Calu3 (cell line): Measurements from ENCODE around the gene CROCC2. TPM values are rescaled to one million over a fixed set of nuclear protein-coding genes. Genes with fewer than 3 reads are reported as not detected.

Experiments
- BruUV-seq: library from RNA; stranded (reverse); fragments of 400-500 nt; replicated peaks from 2 replicates; lab custom pipeline; 2021; lab: Mats Ljungman, UMichigan
- CTCF ChIA-PET: fragments of 300-600 bp; sonication (Branson Sonifier 250); formaldehyde crosslinking; loops from one replicate; lab custom pipeline; 2022; ENCODE audit warnings: antibody characterized with exemption; lab: Charles Lee
- DNase-seq: peaks from one replicate; pipeline ENCODE4 v3.0.0; 2022
- H3K27ac Mint-ChIP-seq: one replicate; pipeline ENCODE4 v1.8.0; 2022; ENCODE audit warnings: mixed read lengths; ENCODE audit not compliant: unreplicated experiment
- H3K27me3 Mint-ChIP-seq: one replicate; pipeline ENCODE4 v1.8.0; 2022; ENCODE audit warnings: mixed read lengths; ENCODE audit not compliant: unreplicated experiment
- H3K36me3 Mint-ChIP-seq: one replicate; pipeline ENCODE4 v1.8.0; 2022; ENCODE audit warnings: mild to moderate bottlenecking, moderate library complexity, mixed read lengths; ENCODE audit not compliant: insufficient read depth, unreplicated experiment
- H3K4me1 Mint-ChIP-seq: one replicate; pipeline ENCODE4 v1.8.0; 2022; ENCODE audit warnings: mild to moderate bottlenecking, low read depth, mixed read lengths; ENCODE audit not compliant: unreplicated experiment
- H3K4me3 Mint-ChIP-seq: one replicate; pipeline ENCODE4 v1.8.0; 2022; ENCODE audit warnings: mild to moderate bottlenecking, low read depth, moderate library complexity, mixed read lengths; ENCODE audit not compliant: unreplicated experiment
- H3K9me3 Mint-ChIP-seq: one replicate; pipeline ENCODE4 v1.8.0; 2022; ENCODE audit warnings: low read depth, mixed read lengths; ENCODE audit not compliant: unreplicated experiment
- intact Hi-C: fragments of 100-400 bp; cut with micrococcal nuclease; formaldehyde crosslinking; loops from one replicate; pipeline ENCODE4 v1.10.0; 2022; ENCODE audit not compliant: unreplicated experiment
- total RNA-seq: library from RNA; stranded (reverse); gene quantifications from 2 replicates; pipeline ENCODE4 v1.2.3, GENCODE V29; 2022
- TF ChIP-seq, protein P1 (sequence below): fragments of 200-600 bp; IDR thresholded peaks from one replicate; pipeline ENCODE4 v1.8.0; 2022; ENCODE audit warnings: antibody characterized with exemption; ENCODE audit not compliant: unreplicated experiment

CROCC2 gene
- total RNA-seq, 1 experiment from 2014 or later: not detected

DNA sequence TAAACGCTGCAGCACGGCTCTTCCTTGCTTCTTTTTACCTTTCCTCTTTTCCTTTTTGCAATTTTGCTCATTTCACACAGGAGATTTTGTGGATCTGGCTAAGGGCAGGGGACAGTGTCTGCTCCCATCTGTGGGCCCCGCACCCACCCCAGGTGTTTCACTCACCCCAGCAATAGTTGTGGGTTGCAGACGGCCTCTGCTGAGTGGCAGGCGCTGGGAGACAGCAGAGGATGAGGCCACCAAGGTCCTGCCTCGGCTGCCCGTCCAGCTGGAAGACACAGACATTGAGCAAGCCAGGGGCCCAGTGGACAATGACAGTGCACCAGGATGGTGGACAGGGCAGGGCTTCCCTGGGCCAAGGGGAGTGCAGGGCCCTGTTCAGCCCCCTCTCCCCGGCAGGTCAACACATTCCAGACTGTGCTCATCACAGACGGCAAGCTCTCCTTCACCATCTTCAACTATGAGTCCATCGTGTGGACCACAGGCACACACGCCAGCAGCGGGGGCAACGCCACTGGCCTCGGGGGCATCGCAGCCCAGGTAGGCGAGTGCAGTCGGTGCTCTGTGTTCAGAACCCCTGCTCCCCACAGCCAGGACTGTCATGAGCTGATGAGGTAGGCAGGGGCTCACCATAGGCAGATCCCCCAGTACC lies 127.3 kb downstream of the CROCC2 start:
- no peaks in the 10 kb centered on the region for H3K9me3 Mint-ChIP-seq
- intact Hi-C loops: no loop called here
- no peak for DNase-seq
- H3K4me1 Mint-ChIP-seq: no peaks in the 10 kb centered on the region
- H3K27ac Mint-ChIP-seq: no peak overlapping the region
- TF ChIP-seq, protein P1, sequence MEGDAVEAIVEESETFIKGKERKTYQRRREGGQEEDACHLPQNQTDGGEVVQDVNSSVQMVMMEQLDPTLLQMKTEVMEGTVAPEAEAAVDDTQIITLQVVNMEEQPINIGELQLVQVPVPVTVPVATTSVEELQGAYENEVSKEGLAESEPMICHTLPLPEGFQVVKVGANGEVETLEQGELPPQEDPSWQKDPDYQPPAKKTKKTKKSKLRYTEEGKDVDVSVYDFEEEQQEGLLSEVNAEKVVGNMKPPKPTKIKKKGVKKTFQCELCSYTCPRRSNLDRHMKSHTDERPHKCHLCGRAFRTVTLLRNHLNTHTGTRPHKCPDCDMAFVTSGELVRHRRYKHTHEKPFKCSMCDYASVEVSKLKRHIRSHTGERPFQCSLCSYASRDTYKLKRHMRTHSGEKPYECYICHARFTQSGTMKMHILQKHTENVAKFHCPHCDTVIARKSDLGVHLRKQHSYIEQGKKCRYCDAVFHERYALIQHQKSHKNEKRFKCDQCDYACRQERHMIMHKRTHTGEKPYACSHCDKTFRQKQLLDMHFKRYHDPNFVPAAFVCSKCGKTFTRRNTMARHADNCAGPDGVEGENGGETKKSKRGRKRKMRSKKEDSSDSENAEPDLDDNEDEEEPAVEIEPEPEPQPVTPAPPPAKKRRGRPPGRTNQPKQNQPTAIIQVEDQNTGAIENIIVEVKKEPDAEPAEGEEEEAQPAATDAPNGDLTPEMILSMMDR: no peak
- H3K36me3 Mint-ChIP-seq: no peaks in the 10 kb centered on the region
- peaks cover 27% of the 10 kb centered on the region for H3K27me3 Mint-ChIP-seq
- no peak overlapping the region for H3K4me3 Mint-ChIP-seq
- no TSS peak for BruUV-seq
- CTCF ChIA-PET: no interaction called here

DNA sequence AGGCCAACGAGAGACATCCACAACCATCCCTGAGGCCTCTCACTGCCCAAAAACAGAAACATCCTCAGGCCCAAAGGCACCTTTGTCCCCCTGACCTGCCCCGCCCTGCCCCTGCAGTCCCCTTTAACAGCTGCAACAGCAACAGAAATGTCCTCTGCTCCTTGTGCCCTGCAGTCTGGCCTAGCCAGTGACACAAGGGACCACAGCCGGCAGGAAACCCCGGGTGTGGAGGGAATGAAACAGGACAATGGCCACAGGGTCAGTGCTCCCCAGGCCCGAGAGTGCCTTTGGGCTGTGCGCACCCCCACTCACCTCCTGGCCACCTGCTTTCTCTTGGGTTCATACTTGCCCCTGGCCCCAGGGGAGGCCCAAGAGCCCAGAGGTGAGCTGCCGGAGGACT lies 127.9 kb downstream of the CROCC2 start:
- Mint-ChIP-seq H3K27me3 (peaks cover 32% of the 10 kb centered on the region), H3K4me1 (no peaks in the 10 kb centered on the region), H3K9me3 (no peaks in the 10 kb centered on the region), H3K4me3 (no peak overlapping the region), H3K36me3 (no peaks in the 10 kb centered on the region), H3K27ac (no peak overlapping the region)
- no TSS peak for BruUV-seq
- no peak for DNase-seq
- TF ChIP-seq, protein P1: no peak
- CTCF ChIA-PET: no interaction called here
- intact Hi-C loops: no loop called here

DNA sequence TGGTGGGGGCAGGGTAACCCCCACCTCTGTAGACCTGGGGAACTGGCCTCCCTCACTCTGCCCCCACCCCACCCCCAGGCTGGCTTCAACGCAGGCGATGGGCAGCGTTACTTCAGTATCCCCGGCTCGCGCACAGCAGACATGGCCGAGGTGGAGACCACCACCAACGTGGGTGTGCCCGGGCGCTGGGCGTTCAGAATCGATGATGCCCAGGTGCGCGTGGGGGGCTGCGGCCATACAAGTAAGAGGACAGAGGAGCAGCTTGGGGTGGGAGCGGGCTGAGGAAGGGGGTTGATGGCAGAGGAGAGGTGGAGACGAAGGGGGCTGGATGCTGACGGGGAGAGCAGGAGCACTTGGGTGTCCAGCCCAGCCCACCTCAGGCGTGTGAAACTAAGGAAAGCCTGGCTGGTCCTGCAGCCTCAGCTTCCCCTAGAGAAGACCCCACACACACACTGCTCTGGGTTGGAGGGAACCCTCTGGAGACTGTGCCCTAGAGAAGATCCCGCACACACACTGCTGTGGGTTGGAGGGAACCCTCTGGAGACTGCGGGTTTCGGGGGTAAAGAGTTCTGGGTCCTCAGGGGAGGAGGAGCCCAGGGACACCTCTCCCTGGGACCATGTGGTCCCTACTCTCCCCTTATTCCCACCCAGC lies 128.5 kb downstream of the CROCC2 start:
- Mint-ChIP-seq H3K27me3 (peaks cover 38% of the 10 kb centered on the region), H3K9me3 (no peaks in the 10 kb centered on the region), H3K4me1 (no peaks in the 10 kb centered on the region), H3K4me3 (no peak overlapping the region), H3K27ac (no peak overlapping the region), H3K36me3 (no peaks in the 10 kb centered on the region)
- TF ChIP-seq, protein P1: no peak
- CTCF ChIA-PET: no interaction called here
- no TSS peak for BruUV-seq
- DNase-seq: no peak
- intact Hi-C loops: no loop called here

DNA sequence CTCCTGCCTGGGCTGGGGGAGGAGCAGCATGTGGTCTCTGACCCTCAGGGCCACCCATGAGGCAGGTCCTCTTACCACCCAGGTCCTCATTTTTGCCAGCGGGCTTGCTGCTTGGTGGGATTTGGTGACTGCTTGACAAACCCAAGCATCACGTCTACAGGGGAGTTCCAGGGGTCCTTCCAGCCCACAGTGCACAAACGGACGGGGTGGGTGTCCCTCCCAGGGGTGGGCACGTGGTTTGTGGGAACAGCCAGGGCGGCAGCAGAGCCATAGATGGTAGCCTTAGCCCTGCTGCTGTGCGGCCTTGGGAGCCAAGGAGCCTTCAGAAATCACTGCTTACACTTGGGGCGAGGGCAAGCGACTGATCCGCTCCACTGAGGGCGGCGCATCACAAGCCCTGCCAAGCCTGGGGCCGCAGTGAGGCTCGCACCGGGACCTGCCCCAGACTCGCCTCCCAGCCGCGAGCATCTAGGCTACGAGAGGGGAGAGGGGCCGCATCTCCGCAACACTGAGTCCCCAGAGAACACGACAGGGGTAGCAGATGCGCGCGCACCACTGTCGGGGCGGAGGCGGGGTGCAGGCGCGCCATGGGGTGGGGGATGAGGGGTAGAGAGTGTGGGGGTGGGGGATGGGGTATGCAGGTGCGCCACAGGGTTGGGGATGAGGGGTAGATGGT lies 129.1 kb downstream of the CROCC2 start:
- Mint-ChIP-seq H3K4me1 (no peaks in the 10 kb centered on the region), H3K9me3 (no peaks in the 10 kb centered on the region), H3K27ac (no peak overlapping the region), H3K4me3 (no peak overlapping the region), H3K36me3 (no peaks in the 10 kb centered on the region), H3K27me3 (peaks cover 45% of the 10 kb centered on the region)
- no TSS peak for BruUV-seq
- CTCF ChIA-PET: no interaction called here
- no peak for DNase-seq
- TF ChIP-seq, protein P1: no peak
- intact Hi-C loops: no loop called here
